ENCODE measurements around the gene TAX1BP3.

DNA sequence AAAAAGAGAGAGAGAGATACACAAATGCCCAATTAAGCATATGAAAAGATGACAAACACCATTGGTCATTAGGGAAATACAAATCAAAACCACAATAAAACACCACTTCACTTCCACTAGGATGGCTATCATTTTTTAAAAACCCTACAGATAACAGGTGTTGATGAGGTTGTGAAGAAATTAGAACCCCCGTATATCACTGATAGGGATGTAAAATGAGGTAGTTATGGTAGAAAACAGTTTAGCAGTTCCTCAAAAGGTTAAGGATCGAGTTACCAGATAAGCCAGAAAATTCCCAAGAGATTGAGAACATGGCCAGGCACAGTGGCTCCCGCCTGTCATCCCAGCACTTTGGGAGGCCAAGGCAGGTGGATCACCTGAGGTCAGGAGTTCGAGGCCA, 24.8 kb upstream of the TAX1BP3 start:
- TF ChIP-seq, protein P1, sequence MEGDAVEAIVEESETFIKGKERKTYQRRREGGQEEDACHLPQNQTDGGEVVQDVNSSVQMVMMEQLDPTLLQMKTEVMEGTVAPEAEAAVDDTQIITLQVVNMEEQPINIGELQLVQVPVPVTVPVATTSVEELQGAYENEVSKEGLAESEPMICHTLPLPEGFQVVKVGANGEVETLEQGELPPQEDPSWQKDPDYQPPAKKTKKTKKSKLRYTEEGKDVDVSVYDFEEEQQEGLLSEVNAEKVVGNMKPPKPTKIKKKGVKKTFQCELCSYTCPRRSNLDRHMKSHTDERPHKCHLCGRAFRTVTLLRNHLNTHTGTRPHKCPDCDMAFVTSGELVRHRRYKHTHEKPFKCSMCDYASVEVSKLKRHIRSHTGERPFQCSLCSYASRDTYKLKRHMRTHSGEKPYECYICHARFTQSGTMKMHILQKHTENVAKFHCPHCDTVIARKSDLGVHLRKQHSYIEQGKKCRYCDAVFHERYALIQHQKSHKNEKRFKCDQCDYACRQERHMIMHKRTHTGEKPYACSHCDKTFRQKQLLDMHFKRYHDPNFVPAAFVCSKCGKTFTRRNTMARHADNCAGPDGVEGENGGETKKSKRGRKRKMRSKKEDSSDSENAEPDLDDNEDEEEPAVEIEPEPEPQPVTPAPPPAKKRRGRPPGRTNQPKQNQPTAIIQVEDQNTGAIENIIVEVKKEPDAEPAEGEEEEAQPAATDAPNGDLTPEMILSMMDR (IDR thresholded peaks at IDR 0.05): no peak
- no peak for TF ChIP-seq POLR2AphosphoS5 (IDR thresholded peaks at IDR 0.05; ENCODE audit: low read depth, low read length)
- TF ChIP-seq SIN3A (IDR thresholded peaks at IDR 0.05; ENCODE audit: borderline replicate concordance, insufficient read depth, low read depth, low read length): no peak
- no peak for TF ChIP-seq TCF7L2 (IDR thresholded peaks at IDR 0.05; ENCODE audit: low read depth, low read length)
